Right lung (tissue), 5 donors: ENCODE data around the gene TM6SF1. TPM values are rescaled to one million over a fixed set of nuclear protein-coding genes. Genes with fewer than 3 reads are reported as not detected.
"Not testable (repeated sequence)": the region's sequence is repeated elsewhere in the genome, so short reads cannot be mapped to it uniquely, and the experiment has no call there.

ENCODE experiments used
- DNase-seq, 2 donors: peaks; one replicate each; pipeline ENCODE4 v3.0.0-alpha.2; 2013
- polyA plus RNA-seq, 5 donors: library from polyadenylated mRNA; unstranded; fragments of 120-200 nt; gene quantifications; one replicate each; pipeline versions ENCODE4 v1.2.1 to v1.2.3, GENCODE V29; 2013; ENCODE audit warnings: inconsistent platforms in 1 of 5, low replicate concordance in 1 of 5; ENCODE audit not compliant: insufficient read length in 5 of 5, insufficient read depth in 1 of 5

TM6SF1 gene
- polyA plus RNA-seq, 5 donors: 2.7 to 5.0 (median 3.7) TPM

DNA sequence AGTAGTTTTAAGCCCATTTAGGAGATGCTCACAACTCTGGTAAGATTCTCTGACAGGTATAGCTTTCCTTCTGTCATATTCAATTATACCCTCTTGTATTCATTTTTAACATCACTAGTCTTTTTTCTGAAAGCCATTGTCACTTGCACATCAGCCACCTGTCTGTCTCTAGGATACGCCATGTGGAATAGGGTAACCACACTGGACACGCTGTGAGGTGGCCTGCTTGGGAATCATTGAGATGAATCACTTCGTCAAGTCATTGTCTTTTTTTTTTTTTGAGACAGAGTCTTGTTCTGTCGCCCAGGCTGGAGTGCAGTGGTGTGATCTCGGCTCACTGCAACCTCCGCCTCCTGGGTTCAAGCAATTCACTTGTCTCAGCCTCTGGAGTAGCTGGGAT is 7.4 kb downstream of the TM6SF1 start:
- DNase-seq: no peak

GRCh38 chr15:83115410-83115809 is 8.0 kb downstream of the TM6SF1 start:
- DNase-seq: no peak

DNA sequence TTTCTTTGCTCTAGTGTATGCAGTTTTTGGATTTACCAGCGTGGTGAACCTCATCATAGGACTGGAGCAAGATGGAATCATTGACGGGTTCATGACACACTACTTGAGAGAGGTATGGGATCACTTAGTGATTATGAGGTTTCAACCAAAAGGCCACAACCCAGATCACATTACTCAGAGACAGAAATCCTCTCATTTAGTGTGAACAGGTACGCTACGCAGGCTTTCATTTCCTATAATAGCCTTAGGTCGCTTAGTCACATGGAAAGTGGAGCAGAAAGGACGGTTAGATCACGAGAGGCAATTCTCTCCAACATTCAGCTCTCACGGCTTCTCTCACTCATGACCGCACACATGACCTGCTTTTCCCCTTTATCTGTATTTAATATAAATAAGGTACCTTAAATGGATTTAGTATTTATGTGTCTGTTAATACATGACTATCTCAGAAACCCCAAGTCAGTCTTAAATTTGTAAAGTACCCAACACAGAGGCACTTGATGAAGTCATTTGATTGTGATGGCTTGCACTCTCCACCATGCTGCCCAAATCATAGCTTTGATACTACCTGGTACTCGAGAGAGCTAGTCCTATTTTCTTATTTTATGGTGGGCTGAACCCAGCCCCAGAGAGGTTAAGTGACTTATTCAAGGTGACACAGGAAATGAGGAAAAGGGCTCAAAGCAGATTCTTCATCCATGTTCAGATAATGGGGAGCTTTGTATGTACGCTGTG is 8.6 kb downstream of the TM6SF1 start:
- DNase-seq: no peak

- no peak for DNase-seq
Measured at GRCh38 chr15:83118291-83118827, 10.9 kb downstream of the TM6SF1 start.

GRCh38 chr15:83118968-83119367 is 11.5 kb downstream of the TM6SF1 start:
- DNase-seq: no peak

- no peak for DNase-seq
Measured at GRCh38 chr15:83119968-83120581, 12.6 kb downstream of the TM6SF1 start.

- DNase-seq: no peak
Measured at GRCh38 chr15:83123529-83123928, 16.1 kb downstream of the TM6SF1 start.

DNA sequence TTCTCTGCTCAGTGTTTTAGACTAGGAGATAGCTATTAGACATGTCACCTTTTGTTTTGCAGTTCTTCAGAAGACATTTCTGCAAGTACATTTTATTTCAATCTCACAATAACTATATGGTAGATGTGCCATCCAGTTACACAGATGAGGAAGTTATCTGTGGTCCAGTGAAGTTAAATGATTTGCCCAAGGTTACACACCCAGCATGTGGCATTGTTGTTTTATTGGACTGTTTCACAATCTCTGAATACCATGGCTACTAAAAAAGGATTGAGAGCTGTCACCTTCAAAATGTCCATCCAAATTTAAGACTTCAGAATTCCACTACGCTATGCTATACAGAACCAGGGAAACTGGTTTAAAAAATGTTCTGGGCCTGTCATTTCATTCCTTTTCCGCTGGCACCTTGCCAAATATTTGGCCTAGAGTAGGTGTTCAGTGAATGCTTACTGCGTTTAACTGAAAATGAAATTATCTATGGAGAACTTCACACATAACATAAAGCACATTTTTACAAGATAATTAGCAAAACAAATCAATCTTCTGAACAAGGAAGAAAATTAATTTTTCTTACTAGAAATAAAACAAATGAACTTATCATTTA is 20.2 kb downstream of the TM6SF1 start:
- no peak for DNase-seq

GRCh38 chr15:83129791-83130190 is 22.3 kb downstream of the TM6SF1 start:
- no peak for DNase-seq

DNA sequence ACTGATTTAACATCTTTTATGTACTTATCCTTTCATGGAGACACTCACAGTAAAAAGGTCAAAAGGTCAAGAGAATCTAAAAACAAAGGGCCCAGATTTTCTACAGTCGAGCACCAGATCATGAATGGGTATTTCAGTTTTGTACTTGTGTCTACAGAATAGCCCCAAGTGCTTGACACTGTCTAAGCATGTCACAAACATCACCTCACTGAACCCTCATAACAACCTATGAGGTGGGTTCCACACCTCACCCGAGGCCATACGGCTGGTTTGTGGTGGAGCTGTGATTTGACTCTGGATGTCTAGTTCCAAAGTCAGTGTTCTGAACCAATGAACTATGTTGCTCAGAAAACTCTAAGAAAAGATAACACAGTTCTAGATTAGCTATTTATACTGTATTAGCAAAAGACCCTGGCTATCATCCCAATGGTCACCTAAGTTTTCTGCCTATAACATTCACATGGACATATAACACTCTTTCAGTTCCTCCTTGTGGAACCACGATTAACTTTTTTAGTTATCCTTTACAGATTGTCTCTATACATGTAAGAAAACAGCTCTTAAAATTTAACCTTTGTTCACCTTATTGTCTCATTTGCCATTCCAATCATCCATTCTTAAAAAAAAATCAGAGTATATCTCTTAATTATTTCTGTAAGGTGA is 25.5 kb downstream of the TM6SF1 start:
- no peak for DNase-seq

GRCh38 chr15:83142151-83142550 is 34.7 kb downstream of the TM6SF1 start:
- DNase-seq: not testable (repeated sequence)

- DNase-seq: no peak
Measured at GRCh38 chr15:83144771-83145170, 37.3 kb downstream of the TM6SF1 start.

GRCh38 chr15:83153288-83153687 is 45.8 kb downstream of the TM6SF1 start:
- no peak for DNase-seq

- DNase-seq: no peak
Measured at GRCh38 chr15:83155942-83156341, 48.5 kb downstream of the TM6SF1 start.

GRCh38 chr15:83158393-83158792 is 50.9 kb downstream of the TM6SF1 start:
- no peak for DNase-seq

- no peak for DNase-seq
Measured at GRCh38 chr15:83160741-83161140, 53.3 kb downstream of the TM6SF1 start.

GRCh38 chr15:83163032-83163431 is 55.6 kb downstream of the TM6SF1 start:
- DNase-seq: no peak

DNA sequence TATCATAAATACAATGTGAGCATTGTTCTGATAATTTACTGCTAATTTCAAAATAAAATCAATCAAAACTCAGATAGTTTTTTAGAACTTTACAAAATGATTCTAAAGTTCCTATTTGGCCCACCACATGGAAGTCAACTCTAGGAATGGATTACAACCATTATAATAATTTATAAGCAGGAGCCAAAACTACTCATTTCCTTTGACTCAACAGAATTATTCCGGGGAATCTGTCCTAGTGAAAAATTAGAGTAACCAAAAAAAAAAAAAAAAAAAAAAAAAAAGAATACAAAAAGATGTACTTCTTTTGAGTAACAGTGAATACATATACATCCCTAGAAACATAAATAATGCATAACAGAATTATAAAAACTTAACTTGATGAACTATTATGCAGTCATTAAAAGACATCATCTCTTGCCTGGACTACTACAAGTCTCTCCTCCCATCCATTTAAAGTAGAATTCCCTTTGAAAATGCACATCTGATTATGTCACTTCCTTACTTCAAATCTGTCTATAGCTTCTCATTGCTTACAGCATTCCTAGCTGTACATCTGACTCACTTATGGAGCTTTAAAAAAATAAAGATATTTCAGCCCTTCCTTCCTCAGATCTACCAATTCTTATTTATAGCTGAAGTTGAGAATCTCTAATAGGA is 56.8 kb downstream of the TM6SF1 start:
- DNase-seq: no peak

GRCh38 chr15:83164771-83165404 is 57.4 kb downstream of the TM6SF1 start:
- DNase-seq: no peak

DNA sequence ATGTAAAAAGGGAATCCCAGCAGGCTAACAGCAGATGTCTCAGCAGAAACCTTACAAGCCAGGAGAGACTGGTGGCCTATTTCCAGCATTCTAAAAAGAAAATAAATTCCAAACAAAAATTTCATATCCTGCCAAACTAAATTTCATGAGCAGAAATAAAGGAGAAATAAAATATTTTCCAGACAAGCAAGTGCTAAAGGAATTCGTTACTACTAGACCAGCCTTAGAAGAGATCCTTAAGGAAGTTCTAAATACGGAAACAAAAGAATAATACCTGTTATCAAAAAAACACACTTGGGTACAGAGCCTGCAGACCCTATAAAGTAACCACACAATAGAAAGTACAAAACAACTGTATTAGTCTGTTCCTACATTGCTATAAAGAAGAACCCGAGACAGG is 58.8 kb downstream of the TM6SF1 start:
- DNase-seq: no peak

DNA sequence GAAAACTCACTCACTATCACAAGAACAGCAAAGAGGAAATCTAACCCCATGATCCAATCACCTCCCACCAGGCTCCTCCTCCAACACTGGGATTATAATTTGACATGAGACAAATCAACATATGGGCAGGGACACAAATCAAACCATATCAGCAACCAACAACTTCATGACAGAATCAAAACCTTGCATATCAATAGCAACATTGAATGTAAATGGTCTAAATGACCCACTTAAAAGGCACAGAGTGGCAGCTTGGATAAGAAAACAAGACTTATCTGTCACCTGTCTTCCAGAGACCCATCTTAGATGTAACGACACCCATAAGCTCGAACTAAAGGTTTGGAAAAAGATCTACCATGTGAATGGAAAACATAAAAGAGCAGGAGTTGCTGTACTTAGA is 59.4 kb downstream of the TM6SF1 start:
- DNase-seq: no peak
